Breast epithelium (tissue), 4 donors: ENCODE data around the gene FBP2. TPM values are rescaled to one million over a fixed set of nuclear protein-coding genes. Genes with fewer than 3 reads are reported as not detected.
"Not testable (repeated sequence)": the region's sequence is repeated elsewhere in the genome, so short reads cannot be mapped to it uniquely, and the experiment has no call there.

Experiments
- DNase-seq, 2 donors: peaks; one replicate each; pipeline ENCODE4 v3.0.0-alpha.2; 2019; ENCODE audit warnings: low spot score in 2 of 2
- H3K27ac ChIP-seq, 2 donors: fragments of 200-600 bp; sonication (generic) in 1 of 2; one replicate each; pipeline ENCODE4 v1.5.1; 2016 to 2019; ENCODE audit warnings: mild to moderate bottlenecking in 1 of 2
- H3K27me3 ChIP-seq, 2 donors: fragments of 200-600 bp; sonication (generic) in 1 of 2; one replicate each; pipeline versions ENCODE4 v1.5.1 to v1.6.0; 2017 to 2019; ENCODE audit warnings: control low read depth in 1 of 2, mild to moderate bottlenecking in 1 of 2
- H3K36me3 ChIP-seq: fragments of 200-600 bp; one replicate; pipeline ENCODE4 v1.5.1; 2019
- H3K4me1 ChIP-seq, 2 donors: fragments of 200-600 bp; sonication (generic); one replicate each; pipeline ENCODE4 v1.5.1; 2016 to 2019; ENCODE audit warnings: control low read depth in 1 of 2
- H3K4me3 ChIP-seq, 3 donors: fragments of 200-600 bp; sonication (generic); 1 replicate in 2 of 3; 2 replicates in 1 of 3; pipeline ENCODE4 v1.5.1; 2016 to 2019; ENCODE audit warnings: mild to moderate bottlenecking in 3 of 3, moderate library complexity in 2 of 3
- H3K9me3 ChIP-seq, 2 donors: fragments of 200-600 bp; sonication (generic) in 1 of 2; one replicate each; pipeline ENCODE4 v1.5.1; 2016 to 2019; ENCODE audit warnings: control low read depth in 1 of 2
- POLR2A ChIP-seq: fragments of 450-650 bp; IDR thresholded peaks from one replicate; pipeline ENCODE4 v1.6.1; 2016; ENCODE audit warnings: antibody characterized with exemption, mild to moderate bottlenecking, moderate library complexity
- POLR2AphosphoS5 ChIP-seq, 3 donors: sonication (generic); formaldehyde crosslinking; IDR thresholded peaks; one replicate each; pipeline ENCODE4 v1.6.1; 2017; ENCODE audit warnings: antibody characterized with exemption in 3 of 3
- intact Hi-C: fragments of 100-400 bp; cut with DNase I; formaldehyde crosslinking; loops from one replicate; pipeline ENCODE4 v1.15.1; 2023; ENCODE audit warnings: low total_unique reads
- total RNA-seq, 3 donors: library from RNA; depleted of rRNA; stranded (reverse); fragments of >200 nt; gene quantifications; one replicate each; pipeline ENCODE4 v1.1.0, GENCODE V29; 2016
- TF ChIP-seq, protein P1 (sequence below), 3 donors: fragments of 450-650 bp; IDR thresholded peaks; one replicate each; pipeline ENCODE4 v1.5.1; 2016 to 2017; ENCODE audit warnings: antibody characterized with exemption in 3 of 3, mild to moderate bottlenecking in 3 of 3, moderate library complexity in 3 of 3

Gene FBP2
- total RNA-seq, 3 donors from 2014 or later, result not detected

DNA sequence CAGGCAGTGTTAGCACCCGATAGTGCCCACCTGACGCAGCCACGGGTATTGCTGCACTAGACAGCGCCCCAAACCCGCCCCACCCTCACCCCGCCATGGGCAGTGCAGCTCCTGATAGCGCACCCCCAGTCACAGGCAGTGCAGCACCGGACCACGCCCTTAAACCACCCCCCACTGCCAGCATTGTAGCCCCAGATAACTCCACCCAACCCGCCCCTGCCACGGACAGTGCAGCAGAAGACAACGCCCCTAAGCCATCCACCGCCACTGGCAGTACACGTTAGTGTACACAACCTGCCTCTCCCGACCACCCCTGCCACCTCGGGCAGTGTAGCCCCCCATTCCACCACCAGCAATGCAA, 39.6 kb downstream of the FBP2 start:
- TF ChIP-seq, protein P1, sequence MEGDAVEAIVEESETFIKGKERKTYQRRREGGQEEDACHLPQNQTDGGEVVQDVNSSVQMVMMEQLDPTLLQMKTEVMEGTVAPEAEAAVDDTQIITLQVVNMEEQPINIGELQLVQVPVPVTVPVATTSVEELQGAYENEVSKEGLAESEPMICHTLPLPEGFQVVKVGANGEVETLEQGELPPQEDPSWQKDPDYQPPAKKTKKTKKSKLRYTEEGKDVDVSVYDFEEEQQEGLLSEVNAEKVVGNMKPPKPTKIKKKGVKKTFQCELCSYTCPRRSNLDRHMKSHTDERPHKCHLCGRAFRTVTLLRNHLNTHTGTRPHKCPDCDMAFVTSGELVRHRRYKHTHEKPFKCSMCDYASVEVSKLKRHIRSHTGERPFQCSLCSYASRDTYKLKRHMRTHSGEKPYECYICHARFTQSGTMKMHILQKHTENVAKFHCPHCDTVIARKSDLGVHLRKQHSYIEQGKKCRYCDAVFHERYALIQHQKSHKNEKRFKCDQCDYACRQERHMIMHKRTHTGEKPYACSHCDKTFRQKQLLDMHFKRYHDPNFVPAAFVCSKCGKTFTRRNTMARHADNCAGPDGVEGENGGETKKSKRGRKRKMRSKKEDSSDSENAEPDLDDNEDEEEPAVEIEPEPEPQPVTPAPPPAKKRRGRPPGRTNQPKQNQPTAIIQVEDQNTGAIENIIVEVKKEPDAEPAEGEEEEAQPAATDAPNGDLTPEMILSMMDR (IDR thresholded peaks at IDR 0.05), result no peak
- TF ChIP-seq POLR2A (no peak), POLR2AphosphoS5 (IDR thresholded peaks at IDR 0.05) (no peak)
- Histone ChIP-seq H3K4me1 (no peaks in the 10 kb centered on the region), H3K4me3 (peak overlapping the region in 2 of 3 donors; percentile 16 to 34), H3K36me3 (no peaks in the 10 kb centered on the region), H3K27ac (peak overlapping the region in 1 of 2 donors; percentile 1), H3K9me3 (no peaks in the 10 kb centered on the region), H3K27me3 (no peaks in the 10 kb centered on the region)
- intact Hi-C loops, result no loop called here
- no peak for DNase-seq

DNA sequence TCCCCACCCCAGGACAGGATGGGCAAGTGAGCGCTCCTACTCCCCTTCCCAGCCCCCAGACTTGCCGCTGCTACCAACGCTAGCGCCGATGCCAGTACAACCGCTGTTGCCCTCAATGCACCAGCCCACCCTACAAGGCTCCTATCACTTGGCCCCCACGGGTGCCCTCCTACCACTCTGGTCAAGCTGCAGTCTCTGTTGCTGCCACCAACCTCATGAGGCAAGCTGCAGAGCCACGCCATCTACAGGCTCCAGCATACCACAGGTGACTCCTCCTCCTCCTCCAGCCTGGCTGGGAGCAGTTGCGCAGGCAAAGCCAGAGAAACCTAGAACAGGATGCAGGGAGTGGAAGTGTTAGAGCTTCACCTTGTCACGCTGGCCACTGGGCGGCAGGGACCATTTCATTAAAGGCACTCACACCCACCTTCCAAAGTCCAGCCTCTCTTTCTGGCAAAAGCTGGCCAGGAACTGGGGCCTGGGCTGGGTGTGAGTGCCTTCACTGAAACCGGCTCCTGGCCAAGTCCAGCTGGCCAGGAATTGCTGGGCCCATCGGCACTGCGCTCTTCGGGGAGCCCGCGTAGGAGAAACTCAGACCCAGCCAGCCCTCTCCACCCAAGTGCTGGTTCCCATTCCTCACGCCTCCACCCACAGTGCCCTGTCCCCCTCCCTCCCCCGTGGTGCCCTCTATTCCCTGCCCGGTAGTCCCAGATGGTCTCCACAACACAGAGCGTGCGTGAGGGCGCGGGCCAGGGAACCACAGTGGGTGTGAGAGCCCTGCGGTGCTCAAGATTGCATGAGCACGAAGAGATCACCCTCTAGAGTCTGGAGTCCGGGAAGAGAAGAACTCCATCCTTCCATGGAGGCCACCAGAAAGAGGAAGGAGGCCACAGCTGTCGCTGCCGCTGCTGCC, 40.3 kb downstream of the FBP2 start:
- Histone ChIP-seq H3K36me3 (no peaks in the 10 kb centered on the region), H3K27me3 (no peaks in the 10 kb centered on the region), H3K27ac (no peak overlapping the region), H3K4me1 (no peaks in the 10 kb centered on the region), H3K4me3 (no peak overlapping the region), H3K9me3 (no peaks in the 10 kb centered on the region)
- TF ChIP-seq POLR2AphosphoS5 (IDR thresholded peaks at IDR 0.05) (no peak), POLR2A (no peak)
- TF ChIP-seq, protein P1 (IDR thresholded peaks at IDR 0.05), result no peak
- intact Hi-C loops, result no loop called here
- no peak for DNase-seq

GRCh38 chr9:94545940-94546339, 47.7 kb downstream of the FBP2 start:
- TF ChIP-seq, protein P1 (IDR thresholded peaks at IDR 0.05), result no peak
- TF ChIP-seq POLR2AphosphoS5 (IDR thresholded peaks at IDR 0.05) (no peak), POLR2A (no peak)
- intact Hi-C loops, result no loop called here
- H3K27ac ChIP-seq, result no peak overlapping the region
- H3K9me3 ChIP-seq, result no peaks in the 10 kb centered on the region
- no peaks in the 10 kb centered on the region for H3K27me3 ChIP-seq
- no peak overlapping the region for H3K4me3 ChIP-seq
- no peak for DNase-seq
- no peaks in the 10 kb centered on the region for H3K36me3 ChIP-seq
- H3K4me1 ChIP-seq, result no peaks in the 10 kb centered on the region

DNA sequence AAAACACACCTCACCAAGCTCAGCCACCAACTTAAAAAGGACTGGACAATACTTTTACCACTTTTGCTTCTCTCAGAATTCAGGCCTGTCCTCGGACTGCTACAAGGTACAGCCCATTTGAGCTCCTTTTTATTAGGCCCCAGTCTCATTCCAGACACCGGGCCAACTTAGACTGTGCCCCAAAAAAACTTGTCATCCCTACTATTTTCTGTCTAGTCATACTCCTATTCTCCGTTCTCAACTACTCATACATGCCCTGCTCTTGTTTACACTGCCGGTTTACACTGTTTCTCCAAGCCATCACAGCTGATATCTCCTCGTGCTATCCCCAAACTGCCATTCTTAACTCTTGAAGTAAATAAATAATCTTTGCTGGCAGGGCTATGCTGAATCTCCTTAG, 49.3 kb downstream of the FBP2 start:
- H3K36me3 ChIP-seq, H3K27me3 ChIP-seq, H3K9me3 ChIP-seq, DNase-seq, H3K27ac ChIP-seq, H3K4me3 ChIP-seq, H3K4me1 ChIP-seq, intact Hi-C loops: not testable (repeated sequence)

GRCh38 chr9:94538908-94539307, 54.7 kb downstream of the FBP2 start:
- Histone ChIP-seq H3K9me3 (no peaks in the 10 kb centered on the region), H3K27ac (no peak overlapping the region), H3K4me1 (no peaks in the 10 kb centered on the region), H3K36me3 (no peaks in the 10 kb centered on the region), H3K4me3 (no peak overlapping the region), H3K27me3 (no peaks in the 10 kb centered on the region)
- intact Hi-C loops, result no loop called here
- TF ChIP-seq POLR2A, result no peak
- TF ChIP-seq POLR2AphosphoS5 (IDR thresholded peaks at IDR 0.05), result no peak
- TF ChIP-seq, protein P1 (IDR thresholded peaks at IDR 0.05), result no peak
- DNase-seq, result no peak
